K562 (cell line): ENCODE data around the gene CACNG6. TPM values are rescaled to one million over a fixed set of nuclear protein-coding genes. Genes with fewer than 3 reads are reported as not detected.

Experiments used
- ATAC-seq: fragments of 200-7000 bp; cut with Tn5 transposase; 3 replicates; pipeline ENCODE4 v1.9.1; 2020; ENCODE audit warnings: moderate library complexity
- BruUV-seq: library from RNA; stranded (reverse); fragments of 400-500 nt; replicated peaks from 2 replicates; lab custom pipeline; 2021; lab: Mats Ljungman, UMichigan
- CTCF ChIA-PET: fragments of 300-600 bp; formaldehyde crosslinking; extraction: SDS; loops from one replicate; lab custom pipeline; 2021; ENCODE audit warnings: low intra/inter-chr PET ratio; lab: Yijun Ruan, JAX
- POLR2A ChIA-PET: fragments of 300-600, 350-650 bp; sonication (Branson Sonifier 250); formaldehyde crosslinking; extraction: SDS; loops from one replicate; lab custom pipeline; 2021; ENCODE audit warnings: antibody characterized with exemption, inconsistent platforms; lab: Yijun Ruan, JAX
- DNase-seq, 4 experiments: peaks; one replicate each; pipeline versions ENCODE4 v3.0.0 to v3.0.0-alpha.2; 2011 to 2018; ENCODE audit warnings: low spot score in 3 of 4, mixed read lengths in 3 of 4; ENCODE audit errors: extremely low read depth in 1 of 4
- FAIRE-seq: peaks from 2 replicates; lab custom pipeline; 2011; peaks lifted over from hg19 to GRCh38; lab: Jason Lieb, UNC
- H2AFZ ChIP-seq: 2 replicates; pipeline ENCODE4 v1.6.0; 2011; ENCODE audit warnings: low read depth, low read length, control low read depth, inconsistent platforms
- H3K27ac ChIP-seq: fragments of 200-600 bp; 3 replicates; pipeline ENCODE4 v1.8.0; 2011; ENCODE audit warnings: low read depth, mild to moderate bottlenecking, control low read depth, inconsistent platforms, low read length, moderate library complexity, mixed read lengths; ENCODE audit errors: extremely low read depth
- H3K27me3 ChIP-seq, 2 experiments: fragments of 300-600 bp in 1 of 2; 2 replicates in 1 of 2; 3 replicates in 1 of 2; pipeline versions ENCODE4 v1.6.0 to v1.8.0; 2011; ENCODE audit warnings: inconsistent platforms in 2 of 2, low read length in 2 of 2, mild to moderate bottlenecking in 1 of 2, mixed read lengths in 1 of 2, moderate library complexity in 1 of 2; ENCODE audit not compliant: control insufficient read depth in 2 of 2, insufficient read depth in 2 of 2
- H3K36me3 ChIP-seq: fragments of 300-600 bp; 3 replicates; pipeline ENCODE4 v1.8.0; 2011; ENCODE audit warnings: mild to moderate bottlenecking, low read length, inconsistent platforms; ENCODE audit not compliant: control insufficient read depth, insufficient read depth
- H3K4me1 ChIP-seq, 2 experiments: fragments of 200-600 bp in 1 of 2; replicated peaks in 1 of 2; 2 replicates in 1 of 2; 3 replicates in 1 of 2; pipeline versions ENCODE4 v1.5.1 to v1.8.0; 2011; ENCODE audit warnings: inconsistent platforms in 2 of 2, low read length in 2 of 2, mild to moderate bottlenecking in 1 of 2, mixed read lengths in 1 of 2, moderate library complexity in 1 of 2; ENCODE audit not compliant: control insufficient read depth in 2 of 2, insufficient read depth in 2 of 2
- H3K4me2 ChIP-seq: 2 replicates; pipeline ENCODE4 v1.6.1; 2011; ENCODE audit warnings: low read length, control low read depth, inconsistent platforms, mixed read lengths; ENCODE audit not compliant: insufficient read depth
- H3K4me3 ChIP-seq: fragments of 200-600 bp; sonication (generic), shearing (Covaris generic); 2 replicates; pipeline ENCODE4 v1.5.1; 2016; ENCODE audit warnings: control low read depth, inconsistent platforms
- H3K79me2 ChIP-seq: fragments of 200-600 bp; 3 replicates; pipeline ENCODE4 v1.8.0; 2011; ENCODE audit warnings: low read length, inconsistent platforms; ENCODE audit not compliant: control insufficient read depth, insufficient read depth
- H3K9ac ChIP-seq, 2 experiments: 2 replicates each; pipeline versions ENCODE4 v1.6.0 to v1.6.1; 2011; ENCODE audit warnings: low read depth in 2 of 2, low read length in 2 of 2, control low read depth in 1 of 2, inconsistent platforms in 1 of 2, mild to moderate bottlenecking in 1 of 2, mixed read lengths in 1 of 2; ENCODE audit not compliant: insufficient read depth in 1 of 2
- H3K9me1 ChIP-seq: one replicate; pipeline ENCODE4 v1.6.0; 2011; ENCODE audit warnings: inconsistent platforms, mild to moderate bottlenecking, low read length, moderate library complexity; ENCODE audit not compliant: control insufficient read depth, insufficient read depth
- H3K9me3 ChIP-seq: replicated peaks from 2 replicates; pipeline ENCODE4 v1.5.1; 2011; ENCODE audit warnings: low read depth, low read length, inconsistent platforms; ENCODE audit not compliant: control insufficient read depth, insufficient read depth
- H4K20me1 ChIP-seq: replicated peaks from 2 replicates; pipeline ENCODE4 v1.6.1; 2011; ENCODE audit warnings: low read length, inconsistent platforms, mixed read lengths; ENCODE audit not compliant: control insufficient read depth, insufficient read depth
- ETV5 ChIP-seq: sonication (generic); formaldehyde crosslinking; IDR thresholded peaks from 2 replicates; pipeline ENCODE4 v1.4.0; 2020; ENCODE audit warnings: low read depth, mild to moderate bottlenecking, missing genetic modification reagents
- GTF2E2 ChIP-seq: fragments of 200-800 bp; sonication (Bioruptor generic); IDR thresholded peaks from 2 replicates; pipeline ENCODE4 v1.6.1; 2016; ENCODE audit warnings: missing genetic modification characterization, missing compliant biosample characterization
- RBM15 ChIP-seq: fragments of 200-400 bp; formaldehyde crosslinking; IDR thresholded peaks from 2 replicates; pipeline ENCODE4 v1.6.1; 2018; ENCODE audit warnings: mild to moderate bottlenecking, low read length, moderate library complexity; ENCODE audit not compliant: insufficient read depth
- SMAD3 ChIP-seq: fragments of 450-650 bp; formaldehyde crosslinking; conservative IDR thresholded peaks from 2 replicates; pipeline ENCODE4 v1.4.0; 2020; ENCODE audit warnings: mild to moderate bottlenecking
- SRSF3 ChIP-seq: fragments of 200-400 bp; formaldehyde crosslinking; IDR thresholded peaks from 2 replicates; pipeline ENCODE4 v1.6.1; 2016; ENCODE audit warnings: mild to moderate bottlenecking, low read length, moderate library complexity; ENCODE audit not compliant: insufficient read depth
- TFAM ChIP-seq: fragments of 250-450 bp; sonication (Bioruptor Pico); conservative IDR thresholded peaks from 2 replicates; pipeline ENCODE4 v1.5.0; 2021; ENCODE audit warnings: mild to moderate bottlenecking, moderate library complexity
- WGBS: fragments of 100-300 bp; shearing (Covaris generic); methylation state at CpG from one replicate; pipeline ENCODE4 v1.1.6; 2016; ENCODE audit warnings: low coverage, mixed read lengths; ENCODE audit not compliant: insufficient coverage; ENCODE audit errors: missing lambda C conversion rate; 5-methylcytosine and 5-hydroxymethylcytosine counted together
- in situ Hi-C: fragments of 300-500 bp; cut with MboI; formaldehyde crosslinking; loops from 4 replicates; pipeline ENCODE4 v1.15.0; 2018; ENCODE audit warnings: inconsistent platforms, mixed read lengths
- intact Hi-C: fragments of 100-400 bp; cut with micrococcal nuclease; formaldehyde crosslinking; loops from 2 replicates; pipeline ENCODE4 v1.14.2; 2022
- polyA plus RNA-seq, 8 experiments: library from polyadenylated mRNA; depleted of rRNA in 4 of 8; stranded (reverse) in 5 of 8; unstranded in 3 of 8; fragments of >200 nt; fragmentation: Nextera tagmentation in 2 of 8; fragmentation: Illumina TruSeq in 1 of 8; extraction: Ambion mirVana in 2 of 8; extraction: Trizol in 1 of 8; gene quantifications; 2 replicates each; pipeline versions ENCODE4 v1.2.1 to v1.2.3, GENCODE V29; 2011 to 2014; ENCODE audit warnings: inconsistent platforms in 1 of 8, missing spikeins in 1 of 8
- total RNA-seq, 7 experiments: library from RNA; depleted of rRNA in 6 of 7; stranded (reverse); fragments of >200 nt in 6 of 7; fragmentation: Illumina TruSeq in 2 of 7; extraction: Trizol in 2 of 7; gene quantifications; 2 replicates each; pipeline versions ENCODE4 v1.2.1 to v1.2.3, GENCODE V29; 2011 to 2021; ENCODE audit warnings: low replicate concordance in 1 of 7
- TF ChIP-seq, protein P1 (sequence below): fragments of 250-450 bp; sonication (Bioruptor Pico); IDR thresholded peaks from 2 replicates; pipeline ENCODE4 v1.4.0; 2020
- TF ChIP-seq, protein P2 (sequence below): fragments of 150-350 bp; conservative IDR thresholded peaks from 2 replicates; pipeline ENCODE4 v1.6.1; 2014; ENCODE audit warnings: low read length

Gene CACNG6
- total and polyA plus RNA-seq, 9 of the 15 experiments (the other 6 are each of a cell fraction or from before 2014, with no cell fraction given), result not detected

DNA sequence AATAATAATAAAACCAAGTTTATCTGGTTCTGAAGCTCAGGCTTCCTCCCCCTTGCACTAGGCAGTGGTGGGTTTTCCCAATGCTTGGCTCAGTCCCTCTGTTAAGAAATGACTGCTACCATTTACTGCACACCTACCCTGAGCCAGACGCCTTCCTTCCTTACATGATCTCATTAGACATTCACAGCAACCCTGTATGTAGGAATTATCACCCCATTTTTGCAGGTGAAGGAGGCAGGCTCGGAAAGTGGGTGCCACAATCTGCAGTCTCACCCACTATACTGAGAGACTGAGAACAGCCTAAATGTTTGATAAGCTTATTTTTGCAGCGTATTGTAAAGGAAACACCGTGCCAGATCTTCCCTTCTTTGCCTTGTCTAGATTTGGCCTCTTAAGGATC is 47.0 kb upstream of the CACNG6 start:
- Histone ChIP-seq H3K27me3 (peaks cover 11 to 31% of the 10 kb centered on the region in 2 experiments; a peak in 3 of 5 replicates), H3K4me1 (peaks cover 0 to 13% of the 10 kb centered on the region in 2 experiments; a peak in 2 of 5 replicates), H3K9me1 (no peaks in the 10 kb centered on the region), H3K9ac (no peak overlapping the region), H3K4me2 (no peak overlapping the region), H4K20me1 (no peaks in the 10 kb centered on the region; the same call in 1 of the 2 replicates), H3K27ac (no peak overlapping the region), H3K36me3 (no peaks in the 10 kb centered on the region), H3K9me3 (no peaks in the 10 kb centered on the region), H3K79me2 (no peaks in the 10 kb centered on the region), H3K4me3 (no peak overlapping the region), H2AFZ (no peak overlapping the region)
- 3% methylated on average over 4 of the region's 4 CpGs for WGBS
- TF ChIP-seq, protein P1, sequence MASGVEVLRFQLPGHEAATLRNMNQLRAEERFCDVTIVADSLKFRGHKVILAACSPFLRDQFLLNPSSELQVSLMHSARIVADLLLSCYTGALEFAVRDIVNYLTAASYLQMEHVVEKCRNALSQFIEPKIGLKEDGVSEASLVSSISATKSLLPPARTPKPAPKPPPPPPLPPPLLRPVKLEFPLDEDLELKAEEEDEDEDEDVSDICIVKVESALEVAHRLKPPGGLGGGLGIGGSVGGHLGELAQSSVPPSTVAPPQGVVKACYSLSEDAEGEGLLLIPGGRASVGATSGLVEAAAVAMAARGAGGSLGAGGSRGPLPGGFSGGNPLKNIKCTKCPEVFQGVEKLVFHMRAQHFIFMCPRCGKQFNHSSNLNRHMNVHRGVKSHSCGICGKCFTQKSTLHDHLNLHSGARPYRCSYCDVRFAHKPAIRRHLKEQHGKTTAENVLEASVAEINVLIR (CRISPR knock-in tag), result no peak
- TF ChIP-seq ETV5 (no peak), GTF2E2 (tag) (no peak), RBM15 (no peak), TFAM (CRISPR knock-in tag) (no peak), SMAD3 (CRISPR knock-in tag) (no peak), SRSF3 (no peak)
- TF ChIP-seq, protein P2, sequence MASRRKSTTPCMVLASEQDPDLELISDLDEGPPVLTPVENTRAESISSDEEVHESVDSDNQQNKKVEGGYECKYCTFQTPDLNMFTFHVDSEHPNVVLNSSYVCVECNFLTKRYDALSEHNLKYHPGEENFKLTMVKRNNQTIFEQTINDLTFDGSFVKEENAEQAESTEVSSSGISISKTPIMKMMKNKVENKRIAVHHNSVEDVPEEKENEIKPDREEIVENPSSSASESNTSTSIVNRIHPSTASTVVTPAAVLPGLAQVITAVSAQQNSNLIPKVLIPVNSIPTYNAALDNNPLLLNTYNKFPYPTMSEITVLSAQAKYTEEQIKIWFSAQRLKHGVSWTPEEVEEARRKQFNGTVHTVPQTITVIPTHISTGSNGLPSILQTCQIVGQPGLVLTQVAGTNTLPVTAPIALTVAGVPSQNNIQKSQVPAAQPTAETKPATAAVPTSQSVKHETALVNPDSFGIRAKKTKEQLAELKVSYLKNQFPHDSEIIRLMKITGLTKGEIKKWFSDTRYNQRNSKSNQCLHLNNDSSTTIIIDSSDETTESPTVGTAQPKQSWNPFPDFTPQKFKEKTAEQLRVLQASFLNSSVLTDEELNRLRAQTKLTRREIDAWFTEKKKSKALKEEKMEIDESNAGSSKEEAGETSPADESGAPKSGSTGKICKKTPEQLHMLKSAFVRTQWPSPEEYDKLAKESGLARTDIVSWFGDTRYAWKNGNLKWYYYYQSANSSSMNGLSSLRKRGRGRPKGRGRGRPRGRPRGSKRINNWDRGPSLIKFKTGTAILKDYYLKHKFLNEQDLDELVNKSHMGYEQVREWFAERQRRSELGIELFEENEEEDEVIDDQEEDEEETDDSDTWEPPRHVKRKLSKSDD, result no peak
- no TSS peak for BruUV-seq
- DNase-seq (no peak), ATAC-seq (no peak), FAIRE-seq (no peak)
- CTCF ChIA-PET, result no interaction called here
- intact Hi-C loops (no loop called here), in situ Hi-C loops (no loop called here)
- POLR2A ChIA-PET, result interaction anchor here (0.6 kb wide), 1 partner anchor 116 kb away, joined by 3 read pairs; no protein-coding TSS in a partner anchor
